ENCODE measurements around the gene SMC6.

- TF ChIP-seq CTCF (IDR thresholded peaks at IDR 0.05; ENCODE audit: borderline replicate concordance, extremely low read depth, low read length, poor library complexity, severe bottlenecking) (no peak), EZH2 (IDR thresholded peaks at IDR 0.05; ENCODE audit: borderline replicate concordance, low read depth, low read length, severe bottlenecking) (no peak)
These were observed 18.3 kb upstream of the SMC6 start for GRCh38 chr2:17771956-17772355.
